T-cell (primary cell): ENCODE measurements around the gene FASN. TPM values are rescaled to one million over a fixed set of nuclear protein-coding genes. Genes with fewer than 3 reads are reported as not detected.

ENCODE experiments used
- ATAC-seq, 4 experiments: fragments of 200-7000 bp in 3 of 4; fragments of 150-1000 bp in 1 of 4; cut with Tn5 transposase; replicated peaks in 1 of 4; 1 replicate in 3 of 4; 2 replicates in 1 of 4; pipeline ENCODE4 v1.10.0; 2021; ENCODE audit warnings: moderate library complexity in 3 of 4, mild to moderate bottlenecking in 2 of 4, moderate number of reproducible peaks in 1 of 4
- CTCF ChIA-PET, 2 donors: fragments of 300-600 bp; sonication (Branson Sonifier 250); formaldehyde crosslinking; loops; one replicate each; lab custom pipeline; 2022; ENCODE audit warnings: antibody characterized with exemption in 2 of 2; lab: Charles Lee
- POLR2A ChIA-PET, 2 donors: fragments of 300-600 bp; sonication (Branson Sonifier 250); formaldehyde crosslinking; loops; one replicate each; lab custom pipeline; 2022; ENCODE audit warnings: antibody characterized with exemption in 2 of 2; lab: Charles Lee
- DNase-seq, 35 experiments: peaks; one replicate each; pipeline versions ENCODE4 v3.0.0 to v3.0.0-alpha.2; 2013 to 2023
- H3K27ac ChIP-seq: one replicate; pipeline ENCODE4 v1.5.1; 2013; ENCODE audit warnings: low read length
- H3K27me3 ChIP-seq, 2 experiments: replicated peaks in 1 of 2; 1 replicate in 1 of 2; 2 replicates in 1 of 2; pipeline versions ENCODE4 v1.6.1 to v1.7.0; 2013; ENCODE audit warnings: low read length in 1 of 2, mixed read lengths in 1 of 2; ENCODE audit not compliant: control insufficient read depth in 2 of 2, insufficient read depth in 2 of 2; ENCODE audit errors: extremely low read depth in 1 of 2
- H3K36me3 ChIP-seq, 2 donors: 1 replicate in 1 of 2; 2 replicates in 1 of 2; pipeline versions ENCODE4 v1.6.1 to v1.7.0; 2013; ENCODE audit warnings: low read length in 1 of 2; ENCODE audit not compliant: control insufficient read depth in 2 of 2, insufficient read depth in 1 of 2; ENCODE audit errors: extremely low read depth in 1 of 2
- H3K4me1 ChIP-seq, 2 experiments: 1 replicate in 1 of 2; 2 replicates in 1 of 2; pipeline versions ENCODE4 v1.6.1 to v1.7.0; 2013; ENCODE audit warnings: low read length in 2 of 2, mixed read lengths in 1 of 2; ENCODE audit not compliant: insufficient read depth in 2 of 2, control insufficient read depth in 1 of 2; ENCODE audit errors: extremely low read depth in 1 of 2
- H3K4me3 ChIP-seq, 2 donors: 1 replicate in 1 of 2; 2 replicates in 1 of 2; pipeline versions ENCODE4 v1.5.1 to v1.7.0; 2013; ENCODE audit warnings: mild to moderate bottlenecking in 2 of 2, low read length in 1 of 2, moderate library complexity in 1 of 2; ENCODE audit not compliant: control insufficient read depth in 1 of 2; ENCODE audit errors: extremely low read depth in 1 of 2
- H3K9me3 ChIP-seq: 2 replicates; pipeline ENCODE4 v1.7.0; 2013
- H3K27ac Mint-ChIP-seq, 2 donors: one replicate each; pipeline ENCODE4 v1.8.0; 2020 to 2021; ENCODE audit warnings: mild to moderate bottlenecking in 2 of 2, mixed read lengths in 2 of 2
- H3K27me3 Mint-ChIP-seq, 2 donors: one replicate each; pipeline ENCODE4 v1.8.0; 2021 to 2022; ENCODE audit warnings: mixed read lengths in 2 of 2
- H3K36me3 Mint-ChIP-seq: one replicate; pipeline ENCODE4 v1.8.0; 2021; ENCODE audit warnings: mixed read lengths
- H3K4me1 Mint-ChIP-seq, 3 donors: one replicate each; pipeline ENCODE4 v1.8.0; 2020 to 2022; ENCODE audit warnings: mixed read lengths in 3 of 3, mild to moderate bottlenecking in 1 of 3
- H3K4me3 Mint-ChIP-seq, 3 donors: one replicate each; pipeline ENCODE4 v1.8.0; 2020 to 2022; ENCODE audit warnings: mild to moderate bottlenecking in 3 of 3, mixed read lengths in 3 of 3, moderate library complexity in 3 of 3
- H3K9me3 Mint-ChIP-seq, 3 donors: one replicate each; pipeline ENCODE4 v1.8.0; 2020 to 2022; ENCODE audit warnings: mixed read lengths in 3 of 3
- WGBS: methylation state at CpG from one replicate; pipeline ENCODE4 v1.1.5; 2013; ENCODE audit warnings: missing lambda C conversion rate; ENCODE audit not compliant: insufficient coverage; 5-methylcytosine and 5-hydroxymethylcytosine counted together
- total RNA-seq, 35 experiments: library from RNA in 6 of 35; stranded (reverse) in 6 of 35; fragments of 120-200 nt in 1 of 35; gene quantifications; one replicate each; pipeline versions ENCODE4 v1.2.1 to v1.2.4 and lab custom pipeline; 2013 to 2026

FASN gene
- total RNA-seq, 5 donors from 2014 or later (not counting 1 experiment from before 2014, with no cell fraction given) = 48.2 to 144 (median 52.5) TPM

GRCh38 chr17:82105882-82106687 is 8.0 kb upstream of the FASN start:
- POLR2A ChIA-PET = interaction anchor here (0.7 to 0.8 kb wide), 2 partner anchors 15 to 18 kb away, joined by 4 to 13 read pairs; no protein-coding TSS in a partner anchor
- CTCF ChIA-PET = interaction anchor here in 1 of 2 donors (1.0 to 1.3 kb wide), 3 partner anchors 21 to 68 kb away, joined by 3 to 7 read pairs (median 3); no protein-coding TSS in a partner anchor
- WGBS = 13% methylated on average over 21 of the region's 24 CpGs
- ATAC-seq (peak; percentile 74 to 91 (median 88)), DNase-seq (peak in 32 of 35 experiments; percentile 16 to 69 (median 45))
- Mint-ChIP-seq H3K27me3 (no peaks in the 10 kb centered on the region), H3K4me1 (peaks cover 30 to 36% (median 31%) of the 10 kb centered on the region in 3 donors), H3K27ac (peak overlapping the region; percentile 98), H3K4me3 (peak overlapping the region; percentile 82 to 91 (median 84)), H3K36me3 (no peaks in the 10 kb centered on the region), H3K9me3 (no peaks in the 10 kb centered on the region)
- Histone ChIP-seq H3K27ac (peak overlapping the region; percentile 94), H3K9me3 (no peaks in the 10 kb centered on the region), H3K4me3 (peak overlapping the region; percentile 53 to 79), H3K27me3 (no peaks in the 10 kb centered on the region), H3K4me1 (peaks cover 16 to 36% of the 10 kb centered on the region in 2 experiments), H3K36me3 (peaks cover 0 to 6% of the 10 kb centered on the region in 2 donors)

- Mint-ChIP-seq H3K4me1 (peaks cover 30 to 36% (median 30%) of the 10 kb centered on the region in 3 donors), H3K27ac (peak overlapping the region; percentile 98), H3K4me3 (peak overlapping the region; percentile 82 to 91 (median 84)), H3K9me3 (no peaks in the 10 kb centered on the region), H3K27me3 (no peaks in the 10 kb centered on the region), H3K36me3 (no peaks in the 10 kb centered on the region)
- peaks cover 16 to 36% of the 10 kb centered on the region in 2 experiments for H3K4me1 ChIP-seq
- no peaks in the 10 kb centered on the region for H3K9me3 ChIP-seq
- ATAC-seq = no peak
- H3K4me3 ChIP-seq = peak overlapping the region; percentile 53 to 79
- peak overlapping the region; percentile 94 for H3K27ac ChIP-seq
- H3K27me3 ChIP-seq = no peaks in the 10 kb centered on the region
- 91% methylated on average over 6 of the region's 13 CpGs for WGBS
- no peak for DNase-seq
- peaks cover 0 to 11% of the 10 kb centered on the region in 2 donors for H3K36me3 ChIP-seq
- CTCF ChIA-PET = interaction anchor here in 1 of 2 donors (1.0 to 1.3 kb wide), 3 partner anchors 21 to 68 kb away, joined by 3 to 7 read pairs (median 3); no protein-coding TSS in a partner anchor
- POLR2A ChIA-PET = interaction anchor here (0.7 to 0.8 kb wide), 2 partner anchors 15 to 19 kb away, joined by 4 to 13 read pairs; no protein-coding TSS in a partner anchor
Observed at GRCh38 chr17:82105417-82105881, 7.4 kb upstream of the FASN start.

GRCh38 chr17:82104797-82105416 is 6.9 kb upstream of the FASN start:
- ATAC-seq = no peak
- no peaks in the 10 kb centered on the region for H3K9me3 Mint-ChIP-seq
- Histone ChIP-seq H3K27ac (peak overlapping the region; percentile 94), H3K36me3 (peaks cover 0 to 11% of the 10 kb centered on the region in 2 donors), H3K27me3 (no peaks in the 10 kb centered on the region), H3K4me1 (peaks cover 16 to 37% of the 10 kb centered on the region in 2 experiments), H3K4me3 (no peak overlapping the region), H3K9me3 (no peaks in the 10 kb centered on the region)
- H3K27me3 Mint-ChIP-seq = no peaks in the 10 kb centered on the region
- H3K36me3 Mint-ChIP-seq = no peaks in the 10 kb centered on the region
- ChIA-PET CTCF (interaction anchor here in 1 of 2 donors (1.0 kb wide), 1 partner anchor 21 kb away, joined by 4 read pairs; no protein-coding TSS in a partner anchor), POLR2A (interaction anchor here (0.7 kb wide), 2 partner anchors 19 to 29 kb away, joined by 3 to 13 read pairs; no protein-coding TSS in a partner anchor)
- no peak for DNase-seq
- WGBS = 94% methylated on average over 11 of the region's 11 CpGs
- H3K27ac Mint-ChIP-seq = peak overlapping the region; percentile 98
- peak overlapping the region; percentile 17 to 91 (median 34) for H3K4me3 Mint-ChIP-seq
- peaks cover 28 to 34% (median 31%) of the 10 kb centered on the region in 3 donors for H3K4me1 Mint-ChIP-seq

GRCh38 chr17:82103553-82104451 is 5.8 kb upstream of the FASN start:
- Histone ChIP-seq H3K4me1 (peaks cover 21 to 47% of the 10 kb centered on the region in 2 experiments), H3K27me3 (no peaks in the 10 kb centered on the region), H3K4me3 (no peak overlapping the region), H3K9me3 (no peaks in the 10 kb centered on the region), H3K27ac (no peak overlapping the region), H3K36me3 (peaks cover 0 to 11% of the 10 kb centered on the region in 2 donors)
- Mint-ChIP-seq H3K4me3 (no peak overlapping the region), H3K27ac (peak overlapping the region in 1 of 2 donors; percentile 61), H3K9me3 (no peaks in the 10 kb centered on the region), H3K27me3 (no peaks in the 10 kb centered on the region), H3K4me1 (peaks cover 34% of the 10 kb centered on the region in 3 donors), H3K36me3 (no peaks in the 10 kb centered on the region)
- CTCF ChIA-PET = interaction anchor here in 1 of 2 donors (1.0 kb wide), 1 partner anchor 23 kb away, joined by 4 read pairs; no protein-coding TSS in a partner anchor
- ATAC-seq (no peak), DNase-seq (no peak)
- WGBS = 93% methylated on average over 21 of the region's 24 CpGs
- POLR2A ChIA-PET = interaction anchor here in 1 of 2 donors (0.9 kb wide), 1 partner anchor 29 kb away, joined by 6 read pairs; no protein-coding TSS in a partner anchor

- Histone ChIP-seq H3K36me3 (peaks cover 0 to 11% of the 10 kb centered on the region in 2 donors), H3K9me3 (no peaks in the 10 kb centered on the region), H3K4me3 (no peak overlapping the region), H3K27me3 (no peaks in the 10 kb centered on the region), H3K4me1 (peaks cover 21 to 37% of the 10 kb centered on the region in 2 experiments), H3K27ac (no peak overlapping the region)
- ChIA-PET CTCF (interaction anchor here in 1 of 2 donors (0.5 to 0.6 kb wide), 2 partner anchors 22 to 393 kb away, joined by 4 read pairs; no protein-coding TSS in a partner anchor), POLR2A (no interaction called here)
- no peak overlapping the region for H3K4me3 Mint-ChIP-seq
- peaks cover 25 to 29% (median 25%) of the 10 kb centered on the region in 3 donors for H3K4me1 Mint-ChIP-seq
- no peak overlapping the region for H3K27ac Mint-ChIP-seq
- no peaks in the 10 kb centered on the region for H3K27me3 Mint-ChIP-seq
- 81% methylated on average over 12 of the region's 18 CpGs for WGBS
- DNase-seq = no peak
- no peak for ATAC-seq
- no peaks in the 10 kb centered on the region for H3K9me3 Mint-ChIP-seq
- no peaks in the 10 kb centered on the region for H3K36me3 Mint-ChIP-seq
Observed at GRCh38 chr17:82101767-82102679, 4.0 kb upstream of the FASN start.
